HTR-8/SVneo (cell line): ENCODE results near the gene TTBK1.

Experiments
- DNase-seq: peaks from one replicate; pipeline ENCODE4 v3.0.0; 2011; ENCODE audit warnings: low spot score, mixed read lengths; ENCODE audit not compliant: insufficient read length
- FAIRE-seq: peaks from 2 replicates; lab custom pipeline; 2011; peaks lifted over from hg19 to GRCh38; lab: Jason Lieb, UNC

The TTBK1 gene

DNA sequence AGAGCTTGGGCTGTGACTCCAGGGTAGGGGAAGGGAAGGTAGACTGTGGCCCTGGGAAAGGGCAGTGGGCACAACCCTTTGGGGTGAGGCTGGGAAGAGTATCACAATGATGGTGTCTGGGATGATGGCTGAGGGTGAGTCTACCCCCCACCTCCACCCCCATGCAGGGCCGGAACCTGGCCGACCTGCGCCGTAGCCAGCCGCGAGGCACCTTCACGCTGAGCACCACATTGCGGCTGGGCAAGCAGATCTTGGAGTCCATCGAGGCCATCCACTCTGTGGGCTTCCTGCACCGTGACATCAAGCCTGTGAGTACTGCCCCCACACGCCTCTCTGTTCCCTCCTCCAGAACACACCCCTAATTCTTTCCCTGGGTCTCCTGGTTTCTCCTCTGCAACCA is 10.1 kb downstream of the TTBK1 start:
- DNase-seq: no peak
- FAIRE-seq: no peak

DNA sequence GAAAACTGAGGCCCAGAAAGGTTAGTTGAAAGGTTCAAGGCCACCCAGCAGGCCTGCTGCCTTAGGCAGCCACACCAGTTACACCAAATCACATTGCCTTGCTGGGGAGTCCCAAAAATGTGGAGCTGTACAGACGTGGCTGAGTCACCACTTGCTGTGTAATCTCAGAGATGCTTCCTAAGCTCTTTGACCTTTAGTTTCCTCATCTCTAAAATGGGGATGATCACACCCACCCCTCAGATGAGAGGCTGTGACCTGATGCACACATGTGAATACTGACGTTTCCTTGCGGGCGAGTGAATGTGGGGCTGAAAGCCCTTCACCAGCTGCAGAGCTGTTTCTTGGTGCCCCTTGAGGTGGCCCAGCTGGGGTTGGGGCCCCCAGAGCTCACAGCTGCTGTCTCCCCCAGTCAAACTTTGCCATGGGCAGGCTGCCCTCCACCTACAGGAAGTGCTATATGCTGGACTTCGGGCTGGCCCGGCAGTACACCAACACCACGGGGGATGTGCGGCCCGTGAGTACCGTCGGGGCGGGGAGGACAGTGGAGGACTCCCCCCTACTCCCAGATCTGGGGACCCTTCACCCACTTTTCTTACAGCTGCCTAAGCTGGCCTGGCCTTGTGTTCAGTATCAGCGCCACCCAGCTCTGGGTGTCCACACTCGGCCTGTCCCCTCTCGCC is 11.0 kb downstream of the TTBK1 start:
- DNase-seq (no peak), FAIRE-seq (no peak)

DNA sequence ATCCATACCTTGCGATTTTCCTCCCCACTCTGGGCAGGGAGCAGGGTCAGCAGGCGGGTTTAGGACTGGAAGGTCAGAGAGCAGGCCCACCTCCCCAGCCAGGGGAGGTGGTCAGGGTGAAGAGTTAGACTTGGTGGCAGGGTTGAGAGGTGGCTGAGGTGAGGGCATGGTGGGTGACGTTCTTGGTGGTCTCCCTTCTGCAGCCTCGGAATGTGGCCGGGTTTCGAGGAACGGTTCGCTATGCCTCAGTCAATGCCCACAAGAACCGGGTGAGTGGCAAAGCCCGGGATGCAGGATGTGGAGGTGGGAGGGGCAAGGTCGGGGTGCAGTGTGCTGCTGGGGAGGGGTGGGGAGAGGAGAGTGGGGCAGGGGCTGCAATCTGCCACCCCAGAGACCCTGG is 11.6 kb downstream of the TTBK1 start:
- FAIRE-seq (no peak), DNase-seq (no peak)

DNA sequence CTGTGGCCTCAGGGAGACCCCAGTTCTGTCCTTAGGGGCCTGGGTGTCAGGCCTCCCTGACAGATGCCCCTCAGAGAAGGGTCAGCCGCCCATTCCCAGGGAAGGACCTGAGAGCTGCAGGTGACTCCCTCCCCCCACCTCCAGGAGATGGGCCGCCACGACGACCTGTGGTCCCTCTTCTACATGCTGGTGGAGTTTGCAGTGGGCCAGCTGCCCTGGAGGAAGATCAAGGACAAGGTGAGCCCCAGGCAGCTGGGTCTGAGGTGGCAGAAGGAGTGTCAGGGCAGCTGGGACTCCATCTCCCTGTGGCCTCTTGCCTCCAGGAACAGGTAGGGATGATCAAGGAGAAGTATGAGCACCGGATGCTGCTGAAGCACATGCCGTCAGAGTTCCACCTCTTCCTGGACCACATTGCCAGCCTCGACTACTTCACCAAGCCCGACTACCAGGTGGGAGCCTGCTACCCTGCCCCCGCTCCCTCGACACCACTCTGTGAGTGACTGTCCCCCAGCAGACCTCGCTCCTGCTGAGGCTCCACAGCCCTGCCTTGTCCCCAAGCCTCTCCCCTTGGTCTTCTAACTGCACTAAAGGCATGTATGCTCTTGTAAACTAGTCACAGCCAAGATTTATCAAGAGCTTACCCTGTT is 12.2 kb downstream of the TTBK1 start:
- no peak for DNase-seq
- FAIRE-seq: no peak

DNA sequence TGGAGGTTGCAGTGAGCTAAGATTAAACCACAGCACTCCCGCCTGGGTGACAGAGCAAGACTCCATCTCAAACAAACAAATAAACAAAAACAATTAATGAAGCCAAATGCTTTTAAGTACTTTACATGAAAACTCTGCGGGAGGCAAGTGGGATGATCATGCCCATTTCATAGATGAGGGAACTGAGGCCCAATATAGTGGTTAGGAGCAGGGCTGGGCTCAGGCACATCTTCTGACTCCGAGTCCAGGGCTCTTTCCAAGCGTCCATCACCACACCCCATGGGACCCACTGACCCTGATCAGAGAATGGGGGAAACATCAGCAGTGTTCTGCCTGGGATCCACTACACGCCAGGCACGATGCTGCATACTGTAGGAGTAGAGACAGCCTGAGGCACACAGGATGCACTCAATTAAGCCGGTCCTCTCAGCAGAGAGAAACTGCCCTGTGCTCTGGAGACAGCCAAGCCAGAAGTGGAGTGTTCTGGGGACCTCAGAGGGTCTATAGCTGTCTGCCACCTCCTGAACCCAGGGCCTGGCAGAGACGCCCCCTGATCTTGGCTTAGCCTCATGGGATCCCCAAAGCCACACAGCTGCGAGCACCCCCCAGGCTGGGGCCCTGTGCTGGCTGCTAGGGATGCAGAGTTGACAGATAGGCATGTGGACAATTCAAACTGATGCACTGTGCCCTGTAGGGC is 13.5 kb downstream of the TTBK1 start:
- DNase-seq: no peak
- no peak for FAIRE-seq

DNA sequence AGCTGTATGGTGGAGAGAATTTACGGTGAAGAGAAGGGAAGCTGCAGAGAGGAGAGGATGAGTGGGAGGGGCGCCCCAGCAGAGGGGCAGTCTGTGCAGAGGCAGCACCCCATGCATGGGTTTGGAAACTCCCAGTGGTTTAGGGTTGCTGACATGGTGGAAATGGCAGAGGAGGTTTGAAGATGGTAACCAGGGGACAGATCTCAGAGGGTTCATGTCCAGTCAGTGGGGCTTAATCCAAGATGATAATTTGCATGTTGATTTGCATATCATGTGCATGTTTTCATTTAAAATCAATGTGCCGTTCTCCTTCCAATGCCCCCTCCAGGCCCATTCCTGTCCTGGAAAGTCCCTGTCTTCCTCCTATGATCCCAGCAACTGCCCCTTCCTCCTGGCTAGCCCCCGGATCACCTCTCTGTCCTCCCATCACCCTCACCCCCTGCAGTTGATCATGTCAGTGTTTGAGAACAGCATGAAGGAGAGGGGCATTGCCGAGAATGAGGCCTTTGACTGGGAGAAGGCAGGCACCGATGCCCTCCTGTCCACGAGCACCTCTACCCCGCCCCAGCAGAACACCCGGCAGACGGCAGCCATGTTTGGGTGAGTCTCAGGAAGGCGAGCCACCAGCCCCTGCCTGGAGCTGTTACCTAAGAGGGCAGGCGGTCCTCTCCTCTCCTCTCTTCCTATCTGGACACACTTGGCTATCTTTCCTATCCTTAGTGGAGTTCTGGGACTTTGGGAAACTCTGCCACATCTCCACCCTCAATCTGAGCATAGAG is 14.3 kb downstream of the TTBK1 start:
- FAIRE-seq: no peak

DNA sequence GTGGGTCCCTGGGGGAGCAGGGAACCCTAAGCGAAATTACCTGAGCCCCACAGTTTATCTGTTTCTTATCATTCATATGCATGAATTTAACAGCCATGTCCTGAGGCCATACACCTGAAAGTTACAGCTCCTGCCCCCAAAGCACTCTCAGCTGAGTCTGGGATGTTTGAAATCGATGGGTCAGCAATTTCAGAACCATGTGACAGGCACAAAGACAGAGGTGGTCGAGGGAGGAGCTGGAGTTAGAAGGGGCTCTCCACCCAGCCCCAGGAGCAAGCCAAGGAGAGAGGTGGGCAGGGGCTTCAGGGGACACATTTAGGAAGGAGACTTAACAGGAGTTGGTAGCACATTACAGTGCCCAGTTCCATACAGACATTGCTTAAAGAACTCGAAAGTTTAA is 14.9 kb downstream of the TTBK1 start:
- FAIRE-seq: no peak
- no peak for DNase-seq

More for the DNA sequence above, 14.3 kb downstream of the TTBK1 start:
- DNase-seq: no peak

DNA sequence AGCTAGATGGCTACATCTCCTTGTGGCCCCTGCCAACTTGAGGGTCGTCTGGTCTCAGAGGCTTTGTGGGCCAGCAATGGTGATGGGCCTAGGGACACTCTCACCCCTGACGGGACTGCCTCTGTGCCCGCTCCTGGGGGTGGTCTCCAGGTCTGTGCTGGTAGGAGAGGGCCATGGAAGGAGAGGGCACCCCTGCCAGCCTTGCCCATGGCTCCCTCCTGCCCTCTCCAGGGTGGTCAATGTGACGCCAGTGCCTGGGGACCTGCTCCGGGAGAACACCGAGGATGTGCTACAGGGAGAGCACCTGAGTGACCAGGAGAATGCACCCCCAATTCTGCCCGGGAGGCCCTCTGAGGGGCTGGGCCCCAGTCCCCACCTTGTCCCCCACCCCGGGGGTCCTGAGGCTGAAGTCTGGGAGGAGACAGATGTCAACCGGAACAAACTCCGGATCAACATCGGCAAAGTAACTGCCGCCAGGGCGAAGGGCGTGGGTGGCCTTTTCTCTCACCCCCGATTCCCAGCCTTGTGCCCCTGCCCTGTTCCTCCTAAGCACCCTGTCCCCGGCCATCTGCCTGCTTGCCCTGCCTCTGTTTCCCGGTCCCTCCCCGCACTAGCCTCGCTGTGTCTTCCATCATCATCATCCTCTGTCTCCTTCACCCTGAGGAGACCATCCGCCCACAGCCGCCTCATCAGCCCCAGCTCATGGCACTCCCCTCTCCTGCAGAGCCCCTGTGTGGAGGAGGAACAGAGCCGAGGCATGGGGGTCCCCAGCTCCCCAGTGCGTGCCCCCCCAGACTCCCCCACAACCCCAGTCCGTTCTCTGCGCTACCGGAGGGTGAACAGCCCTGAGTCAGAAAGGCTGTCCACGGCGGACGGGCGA is 15.8 kb downstream of the TTBK1 start:
- DNase-seq: no peak
- FAIRE-seq: no peak

DNA sequence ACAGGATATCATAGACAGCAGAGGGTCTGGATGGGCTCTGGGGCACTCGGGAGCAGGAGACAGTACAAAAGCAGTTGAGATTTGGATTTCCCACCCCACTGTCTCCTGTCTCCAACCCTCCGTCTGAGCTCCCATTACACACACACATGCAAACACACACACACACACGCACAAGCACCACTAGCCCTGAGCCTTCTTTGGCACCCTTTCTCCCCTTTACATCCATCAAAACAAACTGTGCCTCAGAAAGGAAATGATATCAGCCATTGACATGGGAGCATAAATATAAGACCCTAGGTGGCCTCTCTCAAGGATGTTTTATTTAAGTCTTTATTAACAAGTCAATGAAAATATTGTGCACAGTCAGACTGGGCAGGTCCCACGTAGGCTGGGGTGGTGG is 17.5 kb downstream of the TTBK1 start:
- FAIRE-seq: no peak
- no peak for DNase-seq

DNA sequence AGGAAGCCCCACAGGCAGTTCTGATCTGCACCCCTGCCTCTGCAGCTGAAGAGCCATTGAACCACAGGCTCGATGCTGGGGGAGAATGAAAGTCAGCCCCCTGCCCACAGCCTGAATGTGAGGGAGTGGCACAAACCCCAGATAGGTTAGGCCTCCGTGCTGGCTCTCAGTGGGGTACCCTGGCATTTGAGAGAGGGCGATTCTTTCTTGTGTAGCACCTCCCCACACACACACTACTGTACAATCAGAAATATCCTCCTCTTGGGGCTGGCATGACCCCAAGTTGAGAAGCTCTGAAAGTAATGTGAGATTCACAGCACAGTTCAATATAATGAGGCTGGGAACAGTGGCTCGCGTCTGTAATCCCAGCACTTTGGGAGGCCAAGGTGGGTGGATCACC is 17.9 kb downstream of the TTBK1 start:
- DNase-seq (no peak), FAIRE-seq (no peak)

DNA sequence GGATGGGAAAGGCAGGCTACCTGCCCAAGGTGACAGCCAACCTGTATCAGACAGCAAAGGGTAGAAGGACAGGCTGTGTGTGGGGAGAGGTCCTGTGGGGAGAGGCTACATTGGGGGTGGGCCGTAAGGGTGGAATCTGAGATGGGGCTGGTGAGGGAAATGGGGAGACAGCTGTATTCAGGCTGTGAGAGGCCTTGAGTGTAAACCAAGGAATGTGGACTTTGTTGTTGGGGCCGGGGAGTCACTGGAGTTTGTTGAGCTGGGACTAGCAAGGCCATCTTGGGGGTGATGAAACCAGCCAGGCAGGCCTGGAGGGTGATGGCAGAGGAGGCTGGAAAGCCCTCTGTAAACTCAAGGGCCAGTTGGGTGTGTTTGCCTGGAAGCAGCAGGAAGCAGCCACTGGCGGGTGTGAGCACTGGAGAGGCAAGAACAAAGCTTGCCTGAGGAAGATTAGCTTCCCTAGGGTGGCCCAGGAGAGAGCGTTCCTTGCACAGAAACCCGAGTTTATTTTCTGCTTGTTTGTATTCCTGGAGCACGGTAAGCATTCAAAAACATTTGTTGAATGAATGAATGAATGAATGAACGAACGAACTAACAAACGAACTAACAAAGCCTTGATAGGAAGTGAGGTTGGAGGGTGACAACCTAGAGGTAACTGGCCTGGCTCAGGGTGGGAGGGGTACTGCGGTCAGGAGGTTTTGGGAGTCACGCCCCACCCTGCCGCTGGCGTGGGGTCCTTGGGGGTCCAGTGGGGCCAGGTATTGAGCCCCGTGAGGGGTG is 18.9 kb downstream of the TTBK1 start:
- no peak for FAIRE-seq
- DNase-seq: no peak

DNA sequence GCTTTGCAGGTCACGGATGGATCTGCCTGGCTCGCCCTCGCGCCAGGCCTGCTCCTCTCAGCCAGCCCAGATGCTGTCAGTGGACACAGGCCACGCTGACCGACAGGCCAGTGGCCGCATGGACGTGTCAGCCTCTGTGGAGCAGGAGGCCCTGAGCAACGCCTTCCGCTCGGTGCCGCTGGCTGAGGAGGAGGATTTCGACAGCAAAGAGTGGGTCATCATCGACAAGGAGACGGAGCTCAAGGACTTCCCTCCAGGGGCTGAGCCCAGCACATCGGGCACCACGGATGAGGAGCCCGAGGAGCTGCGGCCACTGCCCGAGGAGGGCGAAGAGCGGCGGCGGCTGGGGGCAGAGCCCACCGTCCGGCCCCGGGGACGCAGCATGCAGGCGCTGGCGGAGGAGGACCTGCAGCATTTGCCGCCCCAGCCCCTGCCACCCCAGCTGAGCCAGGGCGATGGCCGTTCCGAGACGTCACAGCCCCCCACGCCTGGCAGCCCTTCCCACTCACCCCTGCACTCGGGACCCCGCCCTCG is 19.6 kb downstream of the TTBK1 start:
- DNase-seq (no peak), FAIRE-seq (no peak)

DNA sequence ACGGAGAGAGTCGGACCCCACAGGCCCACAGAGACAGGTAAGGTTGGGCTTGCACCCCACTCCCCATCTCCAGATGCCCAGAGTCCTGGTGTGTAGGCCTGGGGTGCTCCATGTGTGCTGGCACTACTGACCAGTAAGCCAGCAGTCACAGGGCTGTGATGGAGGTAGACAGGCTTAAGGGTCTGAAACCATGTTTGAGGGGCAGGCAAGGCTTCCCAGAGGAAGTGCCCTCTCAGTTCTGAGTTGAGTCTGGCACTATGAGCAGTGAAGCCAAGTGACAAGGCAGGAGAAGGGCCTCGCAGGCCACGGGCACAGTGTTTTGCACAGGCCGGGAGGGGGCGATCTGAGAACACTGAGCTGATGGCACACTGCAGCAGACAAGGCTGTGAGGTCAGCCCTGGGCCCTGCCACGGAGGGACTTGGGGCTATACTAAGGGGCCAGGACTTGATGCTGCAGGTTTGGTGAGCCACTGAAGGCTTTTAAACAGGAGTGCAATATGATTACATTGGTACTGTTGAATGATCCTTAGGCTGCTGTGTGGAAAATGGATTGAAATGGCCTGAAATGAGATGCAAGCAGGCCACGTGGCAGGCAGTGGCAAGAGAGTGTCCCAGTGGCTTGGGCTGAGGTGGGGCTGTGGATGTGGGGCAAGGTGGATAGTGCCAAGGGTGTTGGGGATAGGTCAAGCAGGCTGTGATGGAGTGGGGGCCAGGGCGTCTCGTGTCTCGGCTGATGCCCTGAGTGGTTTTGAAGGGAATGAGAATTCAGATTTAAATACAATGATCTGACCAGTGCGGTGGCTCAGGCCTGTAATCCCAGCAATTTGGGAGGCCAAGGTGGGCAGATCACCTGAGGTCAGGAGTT is 20.3 kb downstream of the TTBK1 start:
- FAIRE-seq (peak; percentile 98), DNase-seq (peak; percentile 95)

DNA sequence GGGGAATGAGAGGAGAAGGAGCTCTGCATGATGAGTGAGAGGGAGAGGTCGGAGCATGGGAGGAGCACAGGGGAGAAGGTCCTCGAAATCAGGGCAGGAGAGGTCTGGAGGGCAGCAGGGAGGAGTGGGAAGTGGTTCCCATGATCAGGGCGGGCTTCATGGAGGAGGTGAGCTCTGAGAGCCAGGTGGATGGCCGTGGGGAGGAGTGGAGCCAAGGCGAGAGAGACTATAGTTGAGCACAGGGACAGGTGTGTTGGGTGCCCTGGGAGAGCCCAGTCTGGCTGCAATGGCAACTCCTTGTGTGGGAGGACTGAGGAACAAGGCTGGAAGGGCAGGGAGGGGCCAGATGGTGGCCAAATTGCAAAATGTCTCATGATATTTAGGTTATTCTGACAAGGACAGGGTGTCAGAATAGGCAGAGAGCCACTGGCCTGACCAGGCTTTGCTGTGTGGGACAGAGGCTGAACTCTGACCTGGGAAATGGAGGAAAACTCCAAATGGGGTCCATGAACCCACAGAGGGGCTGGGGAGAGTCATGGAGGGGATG is 21.4 kb downstream of the TTBK1 start:
- no peak for FAIRE-seq
- DNase-seq: no peak

DNA sequence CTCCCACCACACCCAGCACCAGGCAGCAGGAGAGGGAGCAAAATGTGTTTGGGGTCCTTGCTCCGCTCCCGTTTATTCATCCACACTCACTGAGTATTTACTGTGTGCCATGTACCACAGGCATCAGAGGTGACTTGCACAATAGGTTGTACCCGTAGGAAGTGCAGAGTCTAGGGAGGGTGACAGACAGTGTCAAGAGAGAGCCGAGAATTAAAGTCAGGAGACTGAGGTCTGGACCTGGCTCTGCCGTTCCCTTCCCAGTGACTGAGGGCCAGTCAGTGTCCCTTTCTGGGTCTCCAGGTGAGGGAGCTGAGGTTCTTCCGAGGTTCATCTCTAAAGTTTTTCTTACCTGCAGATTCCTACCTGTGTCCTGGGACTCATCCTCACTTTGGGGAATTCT is 22.3 kb downstream of the TTBK1 start:
- FAIRE-seq: no peak

DNA sequence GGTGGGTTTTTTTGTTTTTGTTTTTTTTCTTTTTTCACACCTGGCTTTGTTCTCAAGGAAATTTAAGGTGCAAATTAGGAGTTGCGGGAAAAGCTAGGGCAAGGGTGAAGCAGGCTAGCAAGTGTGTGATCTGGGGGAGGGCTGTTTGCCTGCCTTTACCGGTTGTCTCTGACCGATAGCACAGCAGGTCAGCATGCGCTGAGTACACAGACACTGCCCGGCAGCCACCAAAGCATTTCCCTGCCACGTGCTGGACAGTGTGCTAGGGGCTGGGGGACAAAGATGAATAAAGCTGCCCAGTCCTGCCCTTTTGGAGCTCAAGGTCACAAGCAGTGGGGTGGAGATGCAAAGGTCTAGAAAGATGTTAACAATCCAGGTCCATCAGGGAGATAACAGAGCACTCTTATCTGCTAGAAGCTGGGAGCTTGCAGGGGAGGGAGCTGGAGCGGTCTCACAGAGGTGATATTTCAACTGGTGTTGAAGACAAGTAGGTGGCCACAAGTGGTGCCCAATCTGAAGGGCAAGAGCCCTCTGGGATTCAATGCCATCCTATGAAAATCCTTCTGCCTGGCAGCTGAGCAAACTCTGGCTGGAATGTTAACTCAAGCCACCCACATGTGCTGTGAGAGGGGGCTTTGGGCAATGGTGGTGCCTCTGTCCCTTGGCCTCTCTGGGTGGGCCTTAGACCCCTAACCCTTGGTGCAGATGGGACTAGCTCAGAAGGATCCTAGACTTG is 24.5 kb downstream of the TTBK1 start:
- DNase-seq: no peak
- FAIRE-seq: no peak

More for the DNA sequence above, 22.3 kb downstream of the TTBK1 start:
- DNase-seq: no peak

DNA sequence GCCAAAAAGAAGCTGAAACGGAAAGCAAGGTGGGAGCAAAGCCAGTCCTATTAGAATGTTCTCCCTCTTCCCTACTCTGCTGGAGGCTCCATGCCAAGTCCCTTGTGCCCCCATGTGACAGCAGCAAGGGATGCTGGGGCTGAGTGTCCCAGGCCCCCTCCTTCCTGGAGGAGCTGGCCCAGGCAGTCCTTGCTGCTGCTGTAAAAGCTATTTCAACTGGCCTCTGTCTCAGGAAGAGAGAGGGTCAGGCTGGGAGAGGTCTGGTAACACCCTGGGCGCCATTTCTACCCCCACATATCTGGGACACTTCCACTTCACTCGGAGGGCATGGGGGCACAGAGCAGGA is 25.0 kb downstream of the TTBK1 start:
- FAIRE-seq (no peak), DNase-seq (no peak)
